ENCODE measurements around the gene TTC3.

Gene TTC3

DNA sequence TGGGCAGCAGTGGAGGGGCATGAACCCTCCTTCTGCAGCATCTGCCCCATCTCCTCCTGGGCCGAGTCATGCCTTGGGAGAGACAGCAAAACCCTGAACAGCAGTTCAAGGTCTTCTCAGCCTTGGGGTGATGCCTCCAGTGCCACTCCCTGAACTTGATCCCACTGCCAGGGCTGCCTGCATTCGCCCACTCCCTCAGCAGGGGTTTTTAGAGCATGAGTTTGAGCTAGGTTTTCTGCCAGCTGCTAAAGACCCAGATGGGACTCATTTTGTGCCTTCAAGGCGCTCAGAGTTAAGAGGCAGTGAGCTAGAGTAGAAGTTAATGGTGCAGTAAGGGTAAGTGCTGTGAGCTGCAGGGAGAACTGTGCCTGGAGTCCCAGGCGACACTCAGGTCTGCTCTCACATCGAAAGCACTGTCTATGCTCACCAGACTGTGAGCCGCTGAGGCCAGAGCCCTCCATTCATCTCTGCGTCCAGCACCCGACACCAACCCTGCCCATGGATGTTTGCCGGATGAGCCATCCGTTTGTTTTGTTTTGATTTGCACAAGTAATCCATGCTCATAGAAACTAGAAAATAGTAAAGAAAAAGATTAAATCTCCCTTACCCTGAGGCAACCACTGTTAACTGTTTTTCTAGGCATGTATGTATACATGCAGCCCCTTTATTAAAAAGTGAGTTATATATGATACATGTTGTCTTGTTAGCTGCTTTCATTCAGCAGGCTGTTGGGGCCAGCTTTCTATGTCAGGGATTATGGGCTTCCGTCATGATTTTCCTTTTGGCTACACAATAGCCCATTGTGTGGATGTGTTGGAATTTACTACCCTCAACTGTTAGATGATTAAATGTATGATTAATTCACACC lies 126.2 kb downstream of the TTC3 start:
- Mint-ChIP-seq H3K9me3 (ENCODE audit: low read depth) (no peaks in the 10 kb centered on the region), H3K4me1 (ENCODE audit: low read depth) (no peaks in the 10 kb centered on the region), H3K27me3 (no peaks in the 10 kb centered on the region), H3K27ac (no peak overlapping the region), H3K4me3 (no peak overlapping the region), H3K36me3 (peaks cover 19% of the 10 kb centered on the region)

DNA sequence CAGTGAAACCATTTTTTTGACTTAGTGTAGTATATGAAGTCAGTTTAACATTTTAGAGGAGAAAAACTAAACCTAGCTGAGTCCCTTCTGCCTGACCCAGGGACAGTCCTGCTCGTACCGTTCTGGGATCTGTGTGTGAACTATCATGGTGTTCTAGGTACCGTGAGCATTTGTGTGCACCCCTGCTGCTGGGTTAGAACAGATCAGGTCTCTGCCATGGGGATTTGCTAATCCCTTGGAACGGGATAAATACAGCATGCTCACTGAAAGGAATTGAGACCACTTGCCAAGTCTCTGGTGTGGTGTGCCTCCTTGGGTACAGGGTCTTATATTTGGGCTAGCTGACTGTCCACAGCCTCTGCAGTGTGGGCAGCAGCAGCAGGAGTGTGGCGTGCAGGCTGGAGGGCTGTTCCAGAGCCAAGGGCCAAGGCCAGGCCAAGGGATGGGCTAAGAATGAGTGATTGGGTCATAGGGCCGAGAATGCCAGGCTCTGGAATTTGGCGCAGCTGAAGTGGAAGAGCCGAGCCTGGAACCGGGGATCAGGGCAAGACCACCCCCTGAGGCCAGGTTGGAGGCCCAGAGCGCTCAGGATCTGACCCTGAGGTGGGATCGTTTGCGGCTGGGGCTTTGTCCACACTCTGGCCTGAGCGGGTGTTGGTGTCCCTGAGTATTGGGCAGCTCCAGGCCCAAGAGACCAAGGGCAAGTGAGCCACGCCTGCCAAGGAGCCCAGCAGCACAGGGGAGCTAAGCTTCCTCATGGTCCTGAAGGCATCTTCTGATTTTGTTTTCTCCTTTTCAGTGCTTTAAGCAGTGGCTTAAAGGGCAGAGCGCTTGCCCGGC lies 127.8 kb downstream of the TTC3 start:
- no peaks in the 10 kb centered on the region for H3K9me3 Mint-ChIP-seq (ENCODE audit: low read depth)
- H3K4me1 Mint-ChIP-seq (ENCODE audit: low read depth) = no peaks in the 10 kb centered on the region
- H3K27me3 Mint-ChIP-seq = no peaks in the 10 kb centered on the region
- peaks cover 15% of the 10 kb centered on the region for H3K36me3 Mint-ChIP-seq
- H3K4me3 Mint-ChIP-seq = no peak overlapping the region
- no peak overlapping the region for H3K27ac Mint-ChIP-seq

- Mint-ChIP-seq H3K4me3 (no peak overlapping the region), H3K27ac (peak overlapping the region; percentile 16), H3K4me1 (ENCODE audit: low read depth) (peaks cover 5% of the 10 kb centered on the region), H3K9me3 (ENCODE audit: low read depth) (no peaks in the 10 kb centered on the region), H3K36me3 (peaks cover 15% of the 10 kb centered on the region), H3K27me3 (no peaks in the 10 kb centered on the region)
Observed at GRCh38 chr21:37202221-37203110, 129.4 kb downstream of the TTC3 start.

- Mint-ChIP-seq H3K36me3 (peaks cover 12% of the 10 kb centered on the region), H3K27me3 (peaks cover under 1% of the 10 kb centered on the region), H3K9me3 (ENCODE audit: low read depth) (no peaks in the 10 kb centered on the region), H3K4me1 (ENCODE audit: low read depth) (peaks cover 14% of the 10 kb centered on the region), H3K4me3 (no peak overlapping the region), H3K27ac (no peak overlapping the region)
Observed at GRCh38 chr21:37204580-37204979, 131.5 kb downstream of the TTC3 start.

DNA sequence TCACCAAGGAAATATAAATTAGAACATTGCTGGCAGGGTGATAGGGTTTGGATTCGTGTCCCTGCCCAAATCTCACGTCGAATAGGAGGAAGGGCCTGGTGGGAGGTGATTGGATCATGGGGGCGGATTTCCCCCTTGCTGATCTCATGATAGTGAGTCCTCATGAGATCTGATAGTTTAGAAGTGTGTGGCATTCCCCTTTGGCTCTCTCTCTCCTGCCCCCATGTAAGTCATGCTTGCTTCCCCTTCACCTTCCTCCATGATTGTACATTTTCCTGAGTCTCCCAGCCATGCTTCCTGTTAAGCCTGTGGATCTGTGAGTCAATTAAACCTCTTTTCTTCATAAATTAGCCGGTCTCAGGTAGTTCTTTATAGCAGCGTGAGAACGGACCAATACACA lies 133.4 kb downstream of the TTC3 start:
- H3K4me1 Mint-ChIP-seq (ENCODE audit: low read depth) = peaks cover 14% of the 10 kb centered on the region
- peaks cover 10% of the 10 kb centered on the region for H3K36me3 Mint-ChIP-seq
- H3K27me3 Mint-ChIP-seq = peaks cover 1% of the 10 kb centered on the region
- no peak overlapping the region for H3K4me3 Mint-ChIP-seq
- no peak overlapping the region for H3K27ac Mint-ChIP-seq
- H3K9me3 Mint-ChIP-seq (ENCODE audit: low read depth) = no peaks in the 10 kb centered on the region

GRCh38 chr21:37207441-37208009 lies 134.5 kb downstream of the TTC3 start:
- peaks cover 3% of the 10 kb centered on the region for H3K27me3 Mint-ChIP-seq
- peaks cover 14% of the 10 kb centered on the region for H3K4me1 Mint-ChIP-seq (ENCODE audit: low read depth)
- no peak overlapping the region for H3K27ac Mint-ChIP-seq
- H3K9me3 Mint-ChIP-seq (ENCODE audit: low read depth) = no peaks in the 10 kb centered on the region
- peak overlapping the region; percentile 69 for H3K4me3 Mint-ChIP-seq
- peaks cover 6% of the 10 kb centered on the region for H3K36me3 Mint-ChIP-seq

- H3K4me3 Mint-ChIP-seq = peak overlapping the region; percentile 69
- H3K4me1 Mint-ChIP-seq (ENCODE audit: low read depth) = peaks cover 14% of the 10 kb centered on the region
- H3K9me3 Mint-ChIP-seq (ENCODE audit: low read depth) = no peaks in the 10 kb centered on the region
- H3K27ac Mint-ChIP-seq = peak overlapping the region; percentile 66
- H3K27me3 Mint-ChIP-seq = peaks cover 3% of the 10 kb centered on the region
- peaks cover 4% of the 10 kb centered on the region for H3K36me3 Mint-ChIP-seq
Observed at GRCh38 chr21:37208056-37208721, 135.1 kb downstream of the TTC3 start.

DNA sequence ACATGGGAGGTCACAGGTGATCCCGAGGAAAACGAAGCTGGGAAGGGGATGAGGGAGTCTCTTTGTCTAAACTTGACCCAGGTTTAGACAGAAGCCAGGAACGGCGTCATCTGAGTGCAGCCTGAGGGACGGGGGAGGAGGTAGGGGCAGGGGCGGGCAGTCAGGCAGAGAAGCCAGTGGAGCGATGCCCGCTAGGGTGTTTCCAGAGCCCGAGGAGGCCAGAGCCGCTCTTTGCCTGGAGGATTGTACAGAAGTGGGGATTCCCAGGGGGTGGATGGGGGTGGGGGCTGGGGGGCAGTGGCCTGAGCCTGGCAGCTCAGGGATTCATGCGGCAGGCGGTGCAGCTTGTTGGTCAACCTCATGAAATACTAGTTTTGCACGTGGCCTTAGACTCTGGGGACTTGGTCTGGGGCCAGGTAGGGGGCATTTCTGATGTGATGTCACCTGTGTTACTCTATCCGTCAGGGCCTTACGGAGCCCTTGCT lies 135.7 kb downstream of the TTC3 start:
- Mint-ChIP-seq H3K27me3 (peaks cover 3% of the 10 kb centered on the region), H3K36me3 (peaks cover 4% of the 10 kb centered on the region), H3K4me3 (no peak overlapping the region), H3K27ac (peak overlapping the region; percentile 58), H3K4me1 (ENCODE audit: low read depth) (peaks cover 14% of the 10 kb centered on the region), H3K9me3 (ENCODE audit: low read depth) (no peaks in the 10 kb centered on the region)

DNA sequence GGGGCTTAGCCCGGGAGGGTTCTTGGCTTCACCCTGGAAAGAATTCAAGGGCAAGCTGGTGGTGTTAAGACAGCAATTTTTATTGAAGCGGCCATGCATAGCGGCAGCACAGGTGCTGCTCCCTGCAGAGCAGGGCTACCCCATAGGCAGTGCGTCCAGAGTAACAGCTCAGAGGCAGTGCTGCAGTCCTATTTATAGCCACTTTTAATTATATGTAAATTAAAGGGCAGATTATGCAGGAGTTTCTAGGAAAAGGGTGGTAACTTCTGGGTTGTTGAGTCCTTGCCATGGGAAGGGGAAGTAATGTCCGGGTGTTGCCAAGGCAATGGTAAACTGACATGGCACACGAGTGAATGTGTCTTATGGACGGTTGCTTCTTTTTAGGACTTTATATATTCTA lies 137.1 kb downstream of the TTC3 start:
- Mint-ChIP-seq H3K27ac (no peak overlapping the region), H3K4me1 (ENCODE audit: low read depth) (peaks cover 14% of the 10 kb centered on the region), H3K27me3 (peaks cover 3% of the 10 kb centered on the region), H3K9me3 (ENCODE audit: low read depth) (no peaks in the 10 kb centered on the region), H3K36me3 (peaks cover 2% of the 10 kb centered on the region), H3K4me3 (no peak overlapping the region)

DNA sequence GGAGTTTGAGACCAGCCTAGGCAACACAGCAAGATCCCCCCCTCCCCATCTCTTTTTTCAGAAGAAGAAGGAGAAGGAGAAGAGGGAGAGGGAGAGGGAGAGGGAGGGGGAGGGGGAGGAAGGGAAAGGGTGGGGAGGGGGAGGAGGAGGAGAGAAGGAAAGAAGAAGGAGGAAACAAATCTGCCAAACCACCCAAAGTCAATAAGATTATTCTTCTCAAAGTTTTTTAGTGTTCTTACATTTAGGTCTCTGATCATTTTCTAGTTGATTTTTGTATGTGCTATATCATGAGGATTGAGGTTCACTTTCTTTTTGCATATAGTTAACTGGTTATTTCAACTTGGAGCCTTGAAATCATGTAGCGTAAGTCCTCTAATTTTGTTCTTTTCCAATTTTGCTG lies 137.7 kb downstream of the TTC3 start:
- H3K36me3 Mint-ChIP-seq = no peaks in the 10 kb centered on the region

DNA sequence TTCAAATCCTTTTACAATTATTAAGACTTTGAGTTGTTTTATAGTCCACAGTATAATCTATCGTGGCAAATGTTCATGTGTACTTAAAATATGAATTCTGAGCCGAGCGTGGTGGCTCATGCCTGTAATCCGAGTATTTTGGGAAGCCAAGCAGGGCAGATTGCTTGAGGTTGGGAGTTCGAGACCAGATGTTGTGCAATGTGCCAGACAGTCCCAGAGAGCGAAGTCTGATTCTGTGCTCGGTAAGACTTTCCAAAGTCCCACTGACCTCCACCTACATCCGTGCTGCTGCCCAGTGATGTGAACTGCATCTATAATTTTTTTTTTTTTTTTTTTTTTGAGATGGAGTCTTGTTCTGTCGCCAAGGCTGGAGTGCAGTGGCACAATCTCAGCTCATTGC lies 141.9 kb downstream of the TTC3 start:
- no peak overlapping the region for H3K4me3 Mint-ChIP-seq
- peaks cover 2% of the 10 kb centered on the region for H3K36me3 Mint-ChIP-seq
- no peaks in the 10 kb centered on the region for H3K9me3 Mint-ChIP-seq (ENCODE audit: low read depth)
- no peak overlapping the region for H3K27ac Mint-ChIP-seq
- peaks cover 7% of the 10 kb centered on the region for H3K4me1 Mint-ChIP-seq (ENCODE audit: low read depth)
- H3K27me3 Mint-ChIP-seq = peaks cover 1% of the 10 kb centered on the region

More for the DNA sequence above, 137.7 kb downstream of the TTC3 start:
- Mint-ChIP-seq H3K9me3 (ENCODE audit: low read depth) (no peaks in the 10 kb centered on the region), H3K27ac (no peak overlapping the region), H3K4me1 (ENCODE audit: low read depth) (peaks cover 14% of the 10 kb centered on the region), H3K4me3 (no peak overlapping the region), H3K27me3 (peaks cover 3% of the 10 kb centered on the region)

GRCh38 chr21:37219761-37220432 lies 146.8 kb downstream of the TTC3 start:
- Mint-ChIP-seq H3K4me1 (ENCODE audit: low read depth) (peaks cover 45% of the 10 kb centered on the region), H3K27me3 (no peaks in the 10 kb centered on the region), H3K36me3 (peaks cover 6% of the 10 kb centered on the region), H3K9me3 (ENCODE audit: low read depth) (no peaks in the 10 kb centered on the region), H3K27ac (peak overlapping the region; percentile 95), H3K4me3 (peak overlapping the region; percentile 95)

- peak overlapping the region; percentile 95 for H3K27ac Mint-ChIP-seq
- H3K4me3 Mint-ChIP-seq = peak overlapping the region; percentile 95
- no peaks in the 10 kb centered on the region for H3K9me3 Mint-ChIP-seq (ENCODE audit: low read depth)
- no peaks in the 10 kb centered on the region for H3K27me3 Mint-ChIP-seq
- peaks cover 8% of the 10 kb centered on the region for H3K36me3 Mint-ChIP-seq
- peaks cover 51% of the 10 kb centered on the region for H3K4me1 Mint-ChIP-seq (ENCODE audit: low read depth)
Observed at GRCh38 chr21:37220433-37220980, 147.5 kb downstream of the TTC3 start.

Measured in activated naive CD8-positive, alpha-beta T cell (primary cell).